Measurements from ENCODE around the gene CNOT11.

- TF ChIP-seq, protein P1, sequence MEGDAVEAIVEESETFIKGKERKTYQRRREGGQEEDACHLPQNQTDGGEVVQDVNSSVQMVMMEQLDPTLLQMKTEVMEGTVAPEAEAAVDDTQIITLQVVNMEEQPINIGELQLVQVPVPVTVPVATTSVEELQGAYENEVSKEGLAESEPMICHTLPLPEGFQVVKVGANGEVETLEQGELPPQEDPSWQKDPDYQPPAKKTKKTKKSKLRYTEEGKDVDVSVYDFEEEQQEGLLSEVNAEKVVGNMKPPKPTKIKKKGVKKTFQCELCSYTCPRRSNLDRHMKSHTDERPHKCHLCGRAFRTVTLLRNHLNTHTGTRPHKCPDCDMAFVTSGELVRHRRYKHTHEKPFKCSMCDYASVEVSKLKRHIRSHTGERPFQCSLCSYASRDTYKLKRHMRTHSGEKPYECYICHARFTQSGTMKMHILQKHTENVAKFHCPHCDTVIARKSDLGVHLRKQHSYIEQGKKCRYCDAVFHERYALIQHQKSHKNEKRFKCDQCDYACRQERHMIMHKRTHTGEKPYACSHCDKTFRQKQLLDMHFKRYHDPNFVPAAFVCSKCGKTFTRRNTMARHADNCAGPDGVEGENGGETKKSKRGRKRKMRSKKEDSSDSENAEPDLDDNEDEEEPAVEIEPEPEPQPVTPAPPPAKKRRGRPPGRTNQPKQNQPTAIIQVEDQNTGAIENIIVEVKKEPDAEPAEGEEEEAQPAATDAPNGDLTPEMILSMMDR (conservative IDR thresholded peaks at IDR 0.05; ENCODE audit: low read depth, low read length): no peak
- TF ChIP-seq EZH2 (IDR thresholded peaks at IDR 0.05; ENCODE audit: borderline replicate concordance, low read depth, low read length, poor library complexity, severe bottlenecking): no peak
Measured at GRCh38 chr2:101255501-101255900, 2.8 kb downstream of the CNOT11 start.

All from A673 (cell line).